Large intestine (tissue), 3 donors: ENCODE measurements around the gene PTPRN2. TPM values are rescaled to one million over a fixed set of nuclear protein-coding genes. Genes with fewer than 3 reads are reported as not detected.

Source experiments
- DNase-seq, 2 donors: peaks; one replicate each; pipeline versions ENCODE4 v3.0.0 to v3.0.0-alpha.2; 2013
- H3K27ac ChIP-seq: one replicate; pipeline ENCODE4 v1.5.1; 2013; ENCODE audit warnings: low read length
- H3K27me3 ChIP-seq: 2 replicates; pipeline ENCODE4 v1.6.1; 2013; ENCODE audit warnings: low read length; ENCODE audit not compliant: control insufficient read depth, insufficient read depth
- H3K36me3 ChIP-seq: 2 replicates; pipeline ENCODE4 v1.6.1; 2013; ENCODE audit warnings: low read length; ENCODE audit not compliant: control insufficient read depth, insufficient read depth
- H3K4me1 ChIP-seq: one replicate; pipeline ENCODE4 v1.6.1; 2013; ENCODE audit warnings: low read length; ENCODE audit not compliant: control insufficient read depth, insufficient read depth
- H3K4me3 ChIP-seq: one replicate; pipeline ENCODE4 v1.5.1; 2013; ENCODE audit warnings: low read length
- H3K9me3 ChIP-seq: one replicate; pipeline ENCODE4 v1.6.1; 2013; ENCODE audit warnings: mild to moderate bottlenecking, low read depth, low read length, moderate library complexity; ENCODE audit not compliant: control insufficient read depth
- WGBS: methylation state at CpG from one replicate; pipeline ENCODE4 v1.1.5; 2013; ENCODE audit warnings: low lambda C conversion rate; ENCODE audit not compliant: insufficient coverage; 5-methylcytosine and 5-hydroxymethylcytosine counted together
- polyA plus RNA-seq: library from polyadenylated mRNA; unstranded; fragments of 120-200 nt; gene quantifications from one replicate; pipeline ENCODE4 v1.2.1, GENCODE V29; 2013

Gene PTPRN2
- polyA plus RNA-seq, 1 donor: 13.4 TPM

GRCh38 chr7:157975401-157976372, 611.9 kb downstream of the PTPRN2 start:
- no peaks in the 10 kb centered on the region for H3K36me3 ChIP-seq
- no peaks in the 10 kb centered on the region for H3K27me3 ChIP-seq
- no CpG with 5 or more reads among the region's 21 CpGs for WGBS
- H3K9me3 ChIP-seq: peaks cover 21% of the 10 kb centered on the region
- H3K4me1 ChIP-seq: no peaks in the 10 kb centered on the region
- no peak overlapping the region for H3K4me3 ChIP-seq
- H3K27ac ChIP-seq: no peak overlapping the region
- no peak for DNase-seq

GRCh38 chr7:157974678-157975230, 612.9 kb downstream of the PTPRN2 start:
- Histone ChIP-seq H3K4me3 (no peak overlapping the region), H3K4me1 (no peaks in the 10 kb centered on the region), H3K36me3 (no peaks in the 10 kb centered on the region), H3K27ac (no peak overlapping the region), H3K9me3 (peaks cover 21% of the 10 kb centered on the region), H3K27me3 (no peaks in the 10 kb centered on the region)
- WGBS: no CpG with 5 or more reads among the region's 11 CpGs
- no peak for DNase-seq

GRCh38 chr7:157973971-157974677, 613.5 kb downstream of the PTPRN2 start:
- Histone ChIP-seq H3K27me3 (no peaks in the 10 kb centered on the region), H3K4me3 (no peak overlapping the region), H3K4me1 (no peaks in the 10 kb centered on the region), H3K27ac (no peak overlapping the region), H3K9me3 (peaks cover 21% of the 10 kb centered on the region), H3K36me3 (no peaks in the 10 kb centered on the region)
- no peak for DNase-seq
- WGBS: no CpG with 5 or more reads among the region's 23 CpGs

- no peak for DNase-seq
- Histone ChIP-seq H3K9me3 (peaks cover 21% of the 10 kb centered on the region), H3K36me3 (no peaks in the 10 kb centered on the region), H3K27me3 (no peaks in the 10 kb centered on the region), H3K27ac (no peak overlapping the region), H3K4me1 (no peaks in the 10 kb centered on the region), H3K4me3 (no peak overlapping the region)
- WGBS: no CpG with 5 or more reads among the region's 5 CpGs
These were observed 614.7 kb downstream of the PTPRN2 start for GRCh38 chr7:157972914-157973313.

GRCh38 chr7:157971501-157971900, 616.1 kb downstream of the PTPRN2 start:
- Histone ChIP-seq H3K4me1 (no peaks in the 10 kb centered on the region), H3K9me3 (peaks cover 21% of the 10 kb centered on the region), H3K4me3 (no peak overlapping the region), H3K27ac (no peak overlapping the region), H3K36me3 (no peaks in the 10 kb centered on the region), H3K27me3 (no peaks in the 10 kb centered on the region)
- no peak for DNase-seq
- 60% methylated on average over 1 of the region's 5 CpGs for WGBS

GRCh38 chr7:157970744-157971143, 616.9 kb downstream of the PTPRN2 start:
- Histone ChIP-seq H3K27ac (no peak overlapping the region), H3K4me3 (no peak overlapping the region), H3K9me3 (peaks cover 21% of the 10 kb centered on the region), H3K36me3 (no peaks in the 10 kb centered on the region), H3K27me3 (no peaks in the 10 kb centered on the region), H3K4me1 (no peaks in the 10 kb centered on the region)
- DNase-seq: no peak
- no CpG with 5 or more reads among the region's 3 CpGs for WGBS

- no CpG with 5 or more reads among the region's 2 CpGs for WGBS
- no peak for DNase-seq
- H3K4me1 ChIP-seq: no peaks in the 10 kb centered on the region
- no peak overlapping the region for H3K4me3 ChIP-seq
- H3K27me3 ChIP-seq: no peaks in the 10 kb centered on the region
- peaks cover 18% of the 10 kb centered on the region for H3K9me3 ChIP-seq
- no peak overlapping the region for H3K27ac ChIP-seq
- no peaks in the 10 kb centered on the region for H3K36me3 ChIP-seq
These were observed 617.6 kb downstream of the PTPRN2 start for GRCh38 chr7:157969995-157970394.

GRCh38 chr7:157966490-157966889, 621.1 kb downstream of the PTPRN2 start:
- Histone ChIP-seq H3K27me3 (no peaks in the 10 kb centered on the region), H3K4me1 (no peaks in the 10 kb centered on the region), H3K36me3 (no peaks in the 10 kb centered on the region), H3K27ac (no peak overlapping the region), H3K9me3 (peaks cover 2% of the 10 kb centered on the region), H3K4me3 (no peak overlapping the region)
- DNase-seq: no peak
- 100% methylated on average over 1 of the region's 1 CpG for WGBS

GRCh38 chr7:157964521-157964920, 623.1 kb downstream of the PTPRN2 start:
- DNase-seq: no peak
- Histone ChIP-seq H3K36me3 (no peaks in the 10 kb centered on the region), H3K4me3 (no peak overlapping the region), H3K9me3 (peaks cover 2% of the 10 kb centered on the region), H3K4me1 (no peaks in the 10 kb centered on the region), H3K27ac (no peak overlapping the region), H3K27me3 (no peaks in the 10 kb centered on the region)
- no CpG with 5 or more reads among the region's 8 CpGs for WGBS

GRCh38 chr7:157964016-157964415, 623.6 kb downstream of the PTPRN2 start:
- no peak for DNase-seq
- Histone ChIP-seq H3K4me1 (no peaks in the 10 kb centered on the region), H3K9me3 (peaks cover 2% of the 10 kb centered on the region), H3K36me3 (no peaks in the 10 kb centered on the region), H3K4me3 (no peak overlapping the region), H3K27ac (no peak overlapping the region), H3K27me3 (no peaks in the 10 kb centered on the region)
- no CpG with 5 or more reads among the region's 8 CpGs for WGBS
